B cell (primary cell): ENCODE data around the gene DNPH1. TPM values are rescaled to one million over a fixed set of nuclear protein-coding genes. Genes with fewer than 3 reads are reported as not detected.

ENCODE experiments used
- ATAC-seq: fragments of 200-7000 bp; cut with Tn5 transposase; one replicate; pipeline ENCODE4 v1.10.0; 2021; ENCODE audit warnings: low read depth, mild to moderate bottlenecking, moderate number of reproducible peaks, moderate library complexity
- CTCF ChIA-PET: fragments of 350-600 bp; sonication (Branson Sonifier 250); formaldehyde crosslinking; loops from one replicate; lab custom pipeline; 2021; ENCODE audit warnings: antibody characterized with exemption, inconsistent platforms; lab: Charles Lee
- POLR2A ChIA-PET: fragments of 350-600 bp; sonication (Branson Sonifier 250); formaldehyde crosslinking; loops from one replicate; lab custom pipeline; 2021; ENCODE audit warnings: antibody characterized with exemption; lab: Charles Lee
- DNase-seq: peaks from one replicate; pipeline ENCODE4 v3.0.0; 2013
- H2AFZ ChIP-seq: 2 replicates; pipeline ENCODE4 v1.6.1; 2012; ENCODE audit warnings: mild to moderate bottlenecking, low read depth, low read length; ENCODE audit not compliant: insufficient read depth, poor library complexity, severe bottlenecking
- H3K27ac ChIP-seq, 2 donors: 1 replicate in 1 of 2; 2 replicates in 1 of 2; pipeline ENCODE4 v1.5.1; 2012 to 2013; ENCODE audit warnings: low read length in 2 of 2, mild to moderate bottlenecking in 2 of 2, moderate library complexity in 1 of 2
- H3K27me3 ChIP-seq, 4 experiments: fragments of 200-600 bp in 1 of 4; sonication (generic) in 1 of 4; replicated peaks in 1 of 4; 1 replicate in 2 of 4; 2 replicates in 2 of 4; pipeline versions ENCODE4 v1.6.1 to v1.7.0; 2013 to 2016; ENCODE audit warnings: low read length in 3 of 4, mild to moderate bottlenecking in 2 of 4, mixed read lengths in 1 of 4, moderate library complexity in 1 of 4; ENCODE audit not compliant: insufficient read depth in 4 of 4, control insufficient read depth in 3 of 4; ENCODE audit errors: control extremely low read depth in 1 of 4
- H3K36me3 ChIP-seq, 2 experiments: replicated peaks in 1 of 2; 1 replicate in 1 of 2; 2 replicates in 1 of 2; pipeline versions ENCODE4 v1.6.1 to v1.7.1; 2013; ENCODE audit warnings: low read length in 1 of 2; ENCODE audit not compliant: insufficient read depth in 2 of 2, control insufficient read depth in 1 of 2; ENCODE audit errors: control extremely low read depth in 1 of 2, extremely low read depth in 1 of 2
- H3K4me1 ChIP-seq, 2 donors: fragments of 200-600 bp in 1 of 2; sonication (generic) in 1 of 2; 1 replicate in 1 of 2; 2 replicates in 1 of 2; pipeline versions ENCODE4 v1.5.1 to v1.6.1; 2013 to 2017; ENCODE audit warnings: low read length in 2 of 2; ENCODE audit not compliant: control insufficient read depth in 2 of 2, insufficient read depth in 2 of 2
- H3K4me2 ChIP-seq: replicated peaks from 2 replicates; pipeline ENCODE3; 2012; ENCODE audit warnings: mild to moderate bottlenecking, low read depth, low read length; ENCODE audit not compliant: poor library complexity, severe bottlenecking
- H3K4me3 ChIP-seq, 5 experiments: fragments of 200-600 bp in 1 of 5; sonication (generic) in 1 of 5; 1 replicate in 3 of 5; 2 replicates in 2 of 5; pipeline versions ENCODE4 v1.5.1 to v1.7.0; 2011 to 2016; ENCODE audit warnings: low read length in 4 of 5, mild to moderate bottlenecking in 4 of 5, low read depth in 2 of 5, control low read depth in 1 of 5, moderate library complexity in 1 of 5; ENCODE audit not compliant: insufficient read depth in 1 of 5; ENCODE audit errors: control extremely low read depth in 1 of 5, extremely low read depth in 1 of 5
- H3K79me2 ChIP-seq: fragments of 200-600 bp; sonication (generic); one replicate; pipeline ENCODE4 v1.6.0; 2016; ENCODE audit warnings: low read length; ENCODE audit not compliant: control insufficient read depth, insufficient read depth
- H3K9ac ChIP-seq: fragments of 200-600 bp; sonication (generic); 2 replicates; pipeline ENCODE4 v1.6.1; 2017; ENCODE audit warnings: mild to moderate bottlenecking, low read length, moderate library complexity
- H3K9me3 ChIP-seq, 3 donors: one replicate each; pipeline versions ENCODE4 v1.6.1 to v1.7.1; 2013; ENCODE audit warnings: low read length in 2 of 3; ENCODE audit not compliant: control insufficient read depth in 2 of 3, insufficient read depth in 1 of 3; ENCODE audit errors: control extremely low read depth in 1 of 3
- H4K20me1 ChIP-seq: 2 replicates; pipeline ENCODE4 v1.6.0; 2012; ENCODE audit warnings: mild to moderate bottlenecking, low read length; ENCODE audit not compliant: insufficient read depth, control insufficient read depth, poor library complexity, severe bottlenecking
- H3K27ac Mint-ChIP-seq: one replicate; pipeline ENCODE4 v1.8.0; 2021; ENCODE audit warnings: mixed read lengths
- H3K27me3 Mint-ChIP-seq: one replicate; pipeline ENCODE4 v1.8.0; 2021; ENCODE audit warnings: mixed read lengths
- H3K4me1 Mint-ChIP-seq: one replicate; pipeline ENCODE4 v1.8.0; 2021; ENCODE audit warnings: mixed read lengths
- H3K4me3 Mint-ChIP-seq: one replicate; pipeline ENCODE4 v1.8.0; 2021; ENCODE audit warnings: mixed read lengths
- H3K9me3 Mint-ChIP-seq: one replicate; pipeline ENCODE4 v1.8.0; 2022; ENCODE audit warnings: mixed read lengths; ENCODE audit not compliant: insufficient read depth
- CTCF ChIP-seq: fragments of 200-600 bp; IDR thresholded peaks from one replicate; pipeline ENCODE4 v1.8.0; 2022; ENCODE audit warnings: antibody characterized with exemption, mild to moderate bottlenecking
- EZH2 ChIP-seq: IDR thresholded peaks from 2 replicates; pipeline ENCODE4 v1.6.1; 2012; ENCODE audit warnings: borderline replicate concordance, low read depth, mild to moderate bottlenecking, moderate library complexity, low read length; ENCODE audit not compliant: insufficient read depth, poor library complexity, severe bottlenecking
- WGBS: methylation state at CpG from one replicate; pipeline ENCODE4 v1.1.5; 2013; ENCODE audit warnings: missing lambda C conversion rate; ENCODE audit not compliant: insufficient coverage; 5-methylcytosine and 5-hydroxymethylcytosine counted together
- intact Hi-C: fragments of 100-400 bp; cut with micrococcal nuclease; formaldehyde crosslinking; loops from one replicate; pipeline ENCODE4 v1.10.0; 2022
- polyA plus RNA-seq: library from polyadenylated mRNA; depleted of rRNA; stranded (reverse); fragments of >200 nt; gene quantifications from 2 replicates; pipeline ENCODE4 v1.2.3, GENCODE V29; 2012
- total RNA-seq, 2 donors: library from RNA; stranded (reverse); fragments of 120-200 nt in 1 of 2; gene quantifications; 1 replicate in 1 of 2; 2 replicates in 1 of 2; pipeline versions ENCODE4 v1.2.3 to v1.2.4, GENCODE V29; 2013 to 2022

The DNPH1 gene
- total and polyA plus RNA-seq, 2 donors (not counting 1 experiment from before 2014, with no cell fraction given): 29.0 to 52.8 TPM

- H3K36me3 ChIP-seq: peaks cover 2 to 45% of the 10 kb centered on the region in 2 experiments
- no peak overlapping the region for H3K9ac ChIP-seq
- WGBS: 90% methylated on average over 7 of the region's 7 CpGs
- DNase-seq (no peak), ATAC-seq (no peak)
- peaks cover 65% of the 10 kb centered on the region for H3K79me2 ChIP-seq
- no peak overlapping the region for H3K4me3 Mint-ChIP-seq
- H3K27me3 ChIP-seq: no peaks in the 10 kb centered on the region
- no peak overlapping the region for H3K27ac Mint-ChIP-seq
- no peak overlapping the region for H3K4me3 ChIP-seq
- ChIA-PET CTCF (interaction anchor here (0.7 to 1.3 kb wide), 4 partner anchors 10 to 272 kb away, joined by 3 to 6 read pairs (median 3); partner anchors contain the start of genes KLHDC3 and MEA1), POLR2A (no interaction called here)
- H3K27ac ChIP-seq: no peak overlapping the region
- H3K27me3 Mint-ChIP-seq: no peaks in the 10 kb centered on the region
- TF ChIP-seq CTCF (no peak), EZH2 (no peak)
- H3K9me3 Mint-ChIP-seq: no peaks in the 10 kb centered on the region
- peaks cover 25 to 30% of the 10 kb centered on the region in 2 donors for H3K4me1 ChIP-seq
- intact Hi-C loops: no loop called here
- H3K9me3 ChIP-seq: no peaks in the 10 kb centered on the region
- peaks cover 41% of the 10 kb centered on the region for H3K4me1 Mint-ChIP-seq
- no peak overlapping the region for H2AFZ ChIP-seq
- peaks cover 14% of the 10 kb centered on the region for H4K20me1 ChIP-seq
- no peak overlapping the region for H3K4me2 ChIP-seq
These were observed 49.2 kb downstream of the DNPH1 start for GRCh38 chr6:43180058-43180457.

- Mint-ChIP-seq H3K27me3 (no peaks in the 10 kb centered on the region), H3K9me3 (no peaks in the 10 kb centered on the region), H3K4me3 (no peak overlapping the region), H3K4me1 (peaks cover 45% of the 10 kb centered on the region), H3K27ac (no peak overlapping the region)
- Histone ChIP-seq H3K27ac (no peak overlapping the region), H3K9me3 (no peaks in the 10 kb centered on the region), H3K9ac (no peak overlapping the region), H2AFZ (no peak overlapping the region), H4K20me1 (peaks cover 16% of the 10 kb centered on the region), H3K36me3 (peaks cover under 1 to 40% of the 10 kb centered on the region in 2 experiments), H3K79me2 (peaks cover 56% of the 10 kb centered on the region), H3K27me3 (no peaks in the 10 kb centered on the region), H3K4me1 (peaks cover 30 to 38% of the 10 kb centered on the region in 2 donors), H3K4me3 (no peak overlapping the region), H3K4me2 (no peak overlapping the region)
- POLR2A ChIA-PET: no interaction called here
- intact Hi-C loops: no loop called here
- no peak for TF ChIP-seq CTCF
- no peak for TF ChIP-seq EZH2
- ATAC-seq (no peak), DNase-seq (no peak)
- 98% methylated on average over 18 of the region's 20 CpGs for WGBS
- CTCF ChIA-PET: interaction anchor here (0.7 to 0.9 kb wide), 2 partner anchors 165 to 272 kb away, joined by 3 read pairs; partner anchors contain the start of genes KLHDC3 and MEA1
These were observed 50.1 kb downstream of the DNPH1 start for GRCh38 chr6:43178951-43179830.
